ENCODE measurements around the gene SUPT3H. TPM values are rescaled to one million over a fixed set of nuclear protein-coding genes. Genes with fewer than 3 reads are reported as not detected.

Gene SUPT3H
- total RNA-seq, 6 experiments from 2014 or later, result 5.6 to 8.2 (median 6.5) TPM

DNA sequence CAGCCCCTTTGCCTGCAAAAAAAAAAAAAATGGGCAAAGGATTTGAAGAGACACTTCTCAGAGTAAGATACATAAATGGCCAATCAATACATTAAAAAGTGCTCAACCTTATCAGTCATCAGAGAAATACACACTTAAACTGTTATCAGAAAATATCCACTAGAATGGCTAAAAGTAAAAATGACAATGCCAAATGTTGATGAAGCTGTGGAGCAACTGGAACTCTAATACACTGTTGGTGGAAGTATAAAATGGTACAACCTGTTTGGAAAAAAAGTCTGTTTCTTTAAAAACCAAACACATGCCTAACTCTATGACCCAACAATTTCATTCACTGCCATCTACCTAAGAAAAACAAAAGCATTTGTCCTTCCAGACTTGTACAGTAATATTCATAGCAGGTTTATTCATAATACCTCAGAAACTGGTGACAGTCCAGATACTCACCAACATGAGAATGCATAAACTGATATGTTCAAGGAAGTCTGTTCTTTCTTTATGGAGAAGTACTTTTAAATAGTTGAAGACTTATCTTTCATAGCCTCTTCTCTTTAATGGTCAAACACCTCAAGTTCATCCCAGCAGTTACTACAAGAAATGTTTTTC lies 428.0 kb downstream of the SUPT3H start:
- Mint-ChIP-seq H3K4me3 (no peak overlapping the region), H3K27ac (no peak overlapping the region), H3K4me1 (ENCODE audit: low read depth) (no peaks in the 10 kb centered on the region), H3K9me3 (peaks cover 14% of the 10 kb centered on the region), H3K27me3 (ENCODE audit: insufficient read depth) (no peaks in the 10 kb centered on the region), H3K36me3 (ENCODE audit: low read depth) (peaks cover 19% of the 10 kb centered on the region)
- DNase-seq, result no peak
- TF ChIP-seq, protein P1, sequence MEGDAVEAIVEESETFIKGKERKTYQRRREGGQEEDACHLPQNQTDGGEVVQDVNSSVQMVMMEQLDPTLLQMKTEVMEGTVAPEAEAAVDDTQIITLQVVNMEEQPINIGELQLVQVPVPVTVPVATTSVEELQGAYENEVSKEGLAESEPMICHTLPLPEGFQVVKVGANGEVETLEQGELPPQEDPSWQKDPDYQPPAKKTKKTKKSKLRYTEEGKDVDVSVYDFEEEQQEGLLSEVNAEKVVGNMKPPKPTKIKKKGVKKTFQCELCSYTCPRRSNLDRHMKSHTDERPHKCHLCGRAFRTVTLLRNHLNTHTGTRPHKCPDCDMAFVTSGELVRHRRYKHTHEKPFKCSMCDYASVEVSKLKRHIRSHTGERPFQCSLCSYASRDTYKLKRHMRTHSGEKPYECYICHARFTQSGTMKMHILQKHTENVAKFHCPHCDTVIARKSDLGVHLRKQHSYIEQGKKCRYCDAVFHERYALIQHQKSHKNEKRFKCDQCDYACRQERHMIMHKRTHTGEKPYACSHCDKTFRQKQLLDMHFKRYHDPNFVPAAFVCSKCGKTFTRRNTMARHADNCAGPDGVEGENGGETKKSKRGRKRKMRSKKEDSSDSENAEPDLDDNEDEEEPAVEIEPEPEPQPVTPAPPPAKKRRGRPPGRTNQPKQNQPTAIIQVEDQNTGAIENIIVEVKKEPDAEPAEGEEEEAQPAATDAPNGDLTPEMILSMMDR (IDR thresholded peaks at IDR 0.05), result no peak

DNA sequence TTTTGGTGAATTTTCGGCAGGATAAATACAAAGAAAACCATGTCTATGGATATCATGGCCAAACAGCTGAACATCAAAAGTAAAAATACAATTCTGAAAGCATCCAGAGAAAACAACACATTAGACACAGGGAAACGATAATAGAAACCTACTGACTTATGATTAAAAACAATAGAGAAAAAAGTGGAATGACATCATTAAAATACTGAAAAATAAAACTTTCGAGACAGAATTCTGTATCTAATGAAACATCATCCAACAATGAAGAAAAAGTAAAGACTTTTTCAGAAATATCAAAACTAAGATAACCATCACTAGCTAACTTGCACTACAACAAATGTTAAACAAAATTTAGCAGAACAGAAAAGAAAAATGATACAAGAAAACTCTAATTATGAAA lies 434.2 kb downstream of the SUPT3H start:
- no peaks in the 10 kb centered on the region; the same call in 1 of the 2 replicates for H3K27me3 Mint-ChIP-seq (ENCODE audit: insufficient read depth)
- H3K36me3 Mint-ChIP-seq (ENCODE audit: low read depth), result peaks cover 14% of the 10 kb centered on the region
- no peaks in the 10 kb centered on the region; the same call in 1 of the 2 replicates for H3K9me3 Mint-ChIP-seq
- TF ChIP-seq, protein P1 (IDR thresholded peaks at IDR 0.05), result no peak
- H3K4me1 Mint-ChIP-seq (ENCODE audit: low read depth), result peaks cover 6% of the 10 kb centered on the region; the same call in 1 of the 2 replicates
- no peak overlapping the region for H3K27ac Mint-ChIP-seq
- no peak for DNase-seq
- no peak overlapping the region for H3K4me3 Mint-ChIP-seq

DNA sequence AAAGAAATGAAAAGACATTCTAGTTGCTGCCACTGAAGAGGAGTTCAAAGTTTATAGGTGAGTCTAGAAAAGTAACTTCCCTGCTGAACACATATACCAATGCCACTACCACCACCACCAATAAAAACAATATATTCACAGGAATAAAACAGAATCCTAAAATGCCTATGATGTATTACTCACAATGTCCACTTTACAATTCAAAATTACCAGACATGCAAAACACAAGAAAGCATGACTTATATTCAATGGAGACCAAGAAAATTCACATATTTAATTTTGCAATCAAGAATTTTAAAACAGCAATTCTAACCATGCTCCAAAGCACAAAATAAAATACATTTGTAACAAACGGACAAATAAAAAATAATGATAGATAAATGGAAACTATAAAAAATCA lies 434.9 kb downstream of the SUPT3H start:
- Mint-ChIP-seq H3K27ac (no peak overlapping the region), H3K27me3 (ENCODE audit: insufficient read depth) (no peaks in the 10 kb centered on the region; the same call in 1 of the 2 replicates), H3K4me1 (ENCODE audit: low read depth) (peaks cover 6% of the 10 kb centered on the region; the same call in 1 of the 2 replicates), H3K4me3 (no peak overlapping the region), H3K36me3 (ENCODE audit: low read depth) (peaks cover 14% of the 10 kb centered on the region), H3K9me3 (no peaks in the 10 kb centered on the region; the same call in 1 of the 2 replicates)
- no peak for DNase-seq
- TF ChIP-seq, protein P1 (IDR thresholded peaks at IDR 0.05), result no peak

DNA sequence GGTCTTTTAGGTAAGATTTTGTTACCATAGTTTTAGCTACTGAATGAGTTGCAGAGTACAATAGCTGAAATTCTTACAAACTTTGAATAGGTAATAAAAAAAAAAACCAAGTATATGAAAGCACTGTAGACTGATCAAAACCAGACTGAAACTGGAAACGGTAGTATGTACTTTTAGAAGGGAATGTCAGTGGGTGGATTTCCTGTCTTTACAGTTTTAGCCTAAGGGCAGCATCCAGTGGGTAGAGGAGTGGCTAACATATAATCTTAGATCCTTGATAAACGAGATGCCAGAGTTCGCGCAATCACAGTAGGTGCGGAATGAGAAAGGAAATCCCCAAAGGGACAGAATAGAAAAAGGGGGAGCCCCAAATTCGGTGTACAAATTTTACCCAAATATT lies 435.5 kb downstream of the SUPT3H start:
- Mint-ChIP-seq H3K27ac (no peak overlapping the region), H3K9me3 (no peaks in the 10 kb centered on the region; the same call in 1 of the 2 replicates), H3K4me3 (no peak overlapping the region), H3K36me3 (ENCODE audit: low read depth) (peaks cover 14% of the 10 kb centered on the region), H3K27me3 (ENCODE audit: insufficient read depth) (no peaks in the 10 kb centered on the region; the same call in 1 of the 2 replicates), H3K4me1 (ENCODE audit: low read depth) (peaks cover 6% of the 10 kb centered on the region; the same call in 1 of the 2 replicates)
- TF ChIP-seq, protein P1 (IDR thresholded peaks at IDR 0.05), result no peak
- DNase-seq, result no peak

DNA sequence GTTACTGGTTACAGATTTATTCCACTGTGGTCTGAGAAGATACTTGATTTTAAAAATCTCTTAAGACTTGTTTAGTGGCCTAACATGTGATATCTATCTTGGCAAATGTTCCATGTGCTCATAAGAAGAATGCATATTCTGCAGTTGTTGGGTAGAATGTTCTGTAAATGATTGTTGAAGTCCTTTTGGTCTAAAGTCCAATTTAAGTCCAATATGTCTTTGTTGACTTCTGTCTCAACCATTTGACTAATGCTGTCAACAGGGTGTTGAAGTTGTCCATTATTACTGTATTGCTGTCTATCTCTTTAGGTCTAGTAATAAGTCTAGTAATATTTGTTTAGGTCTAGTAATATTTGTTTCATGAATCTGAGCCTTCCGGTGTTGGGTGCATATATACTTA lies 437.4 kb downstream of the SUPT3H start:
- Mint-ChIP-seq H3K4me3 (no peak overlapping the region), H3K36me3 (ENCODE audit: low read depth) (peaks cover 7% of the 10 kb centered on the region; the same call in 1 of the 2 replicates), H3K27ac (no peak overlapping the region), H3K27me3 (ENCODE audit: insufficient read depth) (no peaks in the 10 kb centered on the region; the same call in 1 of the 2 replicates), H3K9me3 (no peaks in the 10 kb centered on the region), H3K4me1 (ENCODE audit: low read depth) (peaks cover 6% of the 10 kb centered on the region; the same call in 1 of the 2 replicates)
- TF ChIP-seq, protein P1 (IDR thresholded peaks at IDR 0.05), result no peak
- DNase-seq, result no peak
